GM12873 (cell line): ENCODE data around the gene ATXN2.

Experiments used
- TF ChIP-seq, protein P1 (sequence below): IDR thresholded peaks from 2 replicates; pipeline ENCODE4 v1.5.1; 2012; ENCODE audit warnings: low read depth, mild to moderate bottlenecking, moderate library complexity, low read length, control low read depth; ENCODE audit not compliant: insufficient read depth; ENCODE audit errors: missing control alignments

Gene ATXN2

DNA sequence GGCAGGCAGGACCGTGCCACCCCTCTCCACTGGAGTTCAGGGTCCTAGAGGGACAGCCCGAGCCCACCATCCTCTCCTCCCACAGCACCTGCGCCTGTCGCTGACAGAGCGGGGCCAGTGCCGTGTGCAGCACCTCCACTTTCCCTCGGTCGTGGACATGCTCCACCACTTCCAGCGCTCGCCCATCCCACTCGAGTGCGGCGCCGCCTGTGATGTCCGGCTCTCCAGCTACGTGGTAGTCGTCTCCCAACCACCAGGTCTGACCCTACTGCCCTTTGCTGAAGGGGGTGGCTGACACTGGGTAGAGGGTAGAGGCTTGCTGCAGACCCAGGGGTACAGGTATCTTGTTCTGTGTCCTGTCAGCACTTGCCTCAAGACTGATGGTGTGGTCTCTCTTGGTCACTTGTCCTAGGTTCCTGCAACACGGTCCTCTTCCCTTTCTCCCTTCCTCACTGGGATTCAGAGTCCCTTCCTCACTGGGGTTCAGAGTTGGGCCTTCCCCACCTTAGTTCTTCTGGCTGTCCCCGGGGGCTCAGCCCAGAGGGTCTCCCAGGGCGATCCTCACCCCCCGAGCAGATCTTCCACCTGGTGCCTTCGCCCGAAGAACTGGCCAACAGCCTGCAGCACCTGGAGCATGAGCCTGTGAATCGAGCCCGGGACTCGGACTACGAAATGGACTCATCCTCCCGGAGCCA, 151.4 kb downstream of the ATXN2 start:
- TF ChIP-seq, protein P1, sequence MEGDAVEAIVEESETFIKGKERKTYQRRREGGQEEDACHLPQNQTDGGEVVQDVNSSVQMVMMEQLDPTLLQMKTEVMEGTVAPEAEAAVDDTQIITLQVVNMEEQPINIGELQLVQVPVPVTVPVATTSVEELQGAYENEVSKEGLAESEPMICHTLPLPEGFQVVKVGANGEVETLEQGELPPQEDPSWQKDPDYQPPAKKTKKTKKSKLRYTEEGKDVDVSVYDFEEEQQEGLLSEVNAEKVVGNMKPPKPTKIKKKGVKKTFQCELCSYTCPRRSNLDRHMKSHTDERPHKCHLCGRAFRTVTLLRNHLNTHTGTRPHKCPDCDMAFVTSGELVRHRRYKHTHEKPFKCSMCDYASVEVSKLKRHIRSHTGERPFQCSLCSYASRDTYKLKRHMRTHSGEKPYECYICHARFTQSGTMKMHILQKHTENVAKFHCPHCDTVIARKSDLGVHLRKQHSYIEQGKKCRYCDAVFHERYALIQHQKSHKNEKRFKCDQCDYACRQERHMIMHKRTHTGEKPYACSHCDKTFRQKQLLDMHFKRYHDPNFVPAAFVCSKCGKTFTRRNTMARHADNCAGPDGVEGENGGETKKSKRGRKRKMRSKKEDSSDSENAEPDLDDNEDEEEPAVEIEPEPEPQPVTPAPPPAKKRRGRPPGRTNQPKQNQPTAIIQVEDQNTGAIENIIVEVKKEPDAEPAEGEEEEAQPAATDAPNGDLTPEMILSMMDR: no peak

DNA sequence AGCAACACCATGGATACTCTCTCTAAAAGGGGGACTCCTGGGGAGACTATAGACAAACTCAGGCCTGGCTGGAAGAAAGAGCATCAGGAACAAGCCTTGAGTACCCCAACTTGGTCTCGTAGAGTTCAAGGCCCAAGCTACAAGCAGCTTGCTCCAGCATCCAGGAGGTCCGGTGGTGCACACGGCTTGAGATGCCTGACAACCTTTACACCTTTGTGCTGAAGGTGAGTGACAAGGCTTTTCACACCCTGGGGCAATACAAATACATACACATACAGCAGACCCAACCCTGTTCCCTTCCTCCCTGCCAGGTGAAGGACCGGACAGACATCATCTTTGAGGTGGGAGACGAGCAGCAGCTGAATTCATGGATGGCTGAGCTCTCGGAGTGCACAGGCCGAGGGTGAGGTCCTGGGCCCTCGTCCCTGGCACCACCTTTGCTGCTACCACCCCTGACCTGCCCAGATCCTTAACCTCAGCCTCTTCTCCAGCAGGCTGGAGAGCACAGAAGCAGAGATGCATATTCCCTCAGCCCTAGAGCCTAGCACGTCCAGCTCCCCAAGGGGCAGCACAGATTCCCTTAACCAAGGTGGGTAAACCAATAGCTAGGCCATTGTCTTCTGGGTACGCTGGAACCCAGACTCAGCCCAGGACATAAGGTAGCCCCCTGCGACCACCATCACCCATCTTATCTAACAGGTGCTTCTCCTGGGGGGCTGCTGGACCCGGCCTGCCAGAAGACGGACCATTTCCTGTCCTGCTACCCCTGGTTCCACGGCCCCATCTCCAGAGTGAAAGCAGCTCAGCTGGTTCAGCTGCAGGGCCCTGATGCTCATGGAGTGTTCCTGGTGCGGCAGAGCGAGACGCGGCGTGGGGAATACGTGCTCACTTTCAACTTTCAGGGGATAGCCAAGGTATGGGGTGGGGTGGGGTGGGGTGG, 152.2 kb downstream of the ATXN2 start:
- TF ChIP-seq, protein P1: no peak

DNA sequence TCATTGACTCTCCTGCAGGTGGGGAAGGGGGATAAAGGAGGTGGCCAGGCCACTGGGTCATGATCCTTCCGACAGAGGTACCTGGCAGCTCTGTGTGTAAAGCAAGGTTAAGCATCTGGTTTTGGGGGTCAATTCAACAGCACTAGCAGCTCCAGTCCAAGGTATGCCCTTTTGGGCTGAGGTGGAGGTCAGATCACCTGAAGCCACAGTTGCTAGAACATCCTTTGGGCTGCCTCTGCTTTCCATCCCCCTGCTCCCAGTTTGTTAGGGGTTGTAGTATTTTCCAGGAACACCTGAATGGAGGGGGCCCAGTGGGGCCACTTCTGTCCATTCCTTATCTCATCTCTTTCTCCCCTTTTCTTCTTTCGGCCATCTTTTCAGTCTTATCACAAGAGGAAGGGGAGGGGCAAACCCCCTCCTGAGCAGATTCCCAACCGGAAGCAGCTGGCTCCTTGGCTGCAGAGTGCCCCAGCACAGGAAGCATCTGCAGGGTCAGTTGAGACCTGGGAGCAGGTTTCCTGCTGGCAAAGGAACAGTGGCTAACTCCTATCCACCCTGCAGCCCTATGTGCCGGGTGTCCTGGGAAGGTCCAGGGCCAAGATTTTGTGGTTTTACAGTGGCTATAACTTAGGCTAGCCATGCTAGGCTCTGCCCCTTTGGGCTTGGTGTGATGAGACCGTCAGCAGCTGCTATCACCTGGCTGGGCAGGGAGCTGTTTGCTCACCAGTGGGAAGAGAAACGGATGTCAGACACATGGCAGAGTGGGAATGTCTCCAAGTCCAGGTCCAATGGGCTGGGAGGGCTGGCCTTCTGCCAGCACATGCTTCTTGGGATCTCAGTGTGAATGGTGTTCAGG, 153.2 kb downstream of the ATXN2 start:
- TF ChIP-seq, protein P1: no peak

DNA sequence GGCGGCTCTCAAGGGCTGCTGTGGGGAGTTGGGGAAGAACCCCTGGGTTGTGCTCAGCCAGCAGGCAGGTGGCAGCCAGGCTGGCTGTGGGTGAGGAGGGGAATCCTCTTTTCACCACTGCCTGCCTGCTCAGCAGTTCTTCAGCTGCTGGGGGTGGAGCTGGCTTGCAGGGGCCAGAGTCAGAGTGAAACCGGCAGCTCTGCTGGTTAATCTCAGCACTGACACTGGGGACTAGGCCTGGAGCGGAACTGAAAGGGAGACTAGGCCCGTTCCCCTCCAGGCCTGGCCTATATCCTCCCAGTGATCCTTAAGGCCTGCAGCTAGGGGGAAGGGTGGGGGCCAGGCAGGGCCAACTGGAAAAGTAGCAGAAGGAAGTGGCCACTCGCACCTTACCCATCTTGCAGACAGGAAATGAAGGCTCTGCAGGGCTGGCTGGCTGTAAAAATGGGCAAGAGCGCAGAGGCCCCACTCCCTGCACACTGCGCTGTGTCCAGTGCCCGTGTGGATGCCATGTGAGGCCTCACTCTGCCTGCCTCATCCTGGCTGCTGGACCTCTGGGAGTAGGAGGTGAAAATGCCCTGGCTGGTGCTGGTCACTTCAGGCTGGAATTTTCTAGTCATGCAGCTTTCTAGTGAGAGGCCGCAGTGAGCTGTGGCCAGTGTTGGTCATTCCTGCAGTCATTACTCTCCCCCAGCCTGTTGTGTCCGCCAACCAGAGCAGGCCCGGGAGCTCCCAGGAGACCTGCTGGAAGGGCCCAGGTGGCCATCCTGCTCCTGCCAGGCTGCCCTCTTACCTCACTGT, 154.0 kb downstream of the ATXN2 start:
- TF ChIP-seq, protein P1: no peak

DNA sequence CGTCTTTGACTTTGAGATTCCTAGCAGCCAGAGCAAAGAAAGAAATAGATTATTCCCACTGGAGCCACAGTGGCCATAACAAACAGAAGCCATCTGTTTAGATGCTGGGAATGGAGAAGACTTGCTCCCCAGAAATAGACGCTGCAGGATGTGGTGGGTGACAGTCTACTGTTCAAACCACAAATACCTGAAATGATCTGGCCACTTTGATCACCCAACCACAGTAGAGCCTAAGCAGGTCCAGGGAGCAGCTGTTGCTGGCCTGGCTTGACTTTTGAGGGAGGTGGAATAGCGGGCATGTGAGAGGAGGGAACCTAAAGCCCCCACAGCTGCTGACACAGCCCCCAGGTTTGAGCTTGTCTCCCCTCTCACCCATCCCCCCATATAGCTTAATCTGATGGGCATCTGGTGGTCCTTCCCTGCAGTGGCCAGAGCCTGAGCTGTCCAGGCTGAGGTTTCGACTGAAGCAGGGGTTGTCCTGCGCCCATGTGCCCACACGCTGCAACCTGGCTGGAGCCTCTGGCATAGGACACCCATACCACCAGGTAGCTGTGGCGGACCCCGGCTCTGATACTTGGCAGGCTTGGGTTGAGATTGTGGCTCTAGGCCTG, 154.7 kb downstream of the ATXN2 start:
- TF ChIP-seq, protein P1: no peak

DNA sequence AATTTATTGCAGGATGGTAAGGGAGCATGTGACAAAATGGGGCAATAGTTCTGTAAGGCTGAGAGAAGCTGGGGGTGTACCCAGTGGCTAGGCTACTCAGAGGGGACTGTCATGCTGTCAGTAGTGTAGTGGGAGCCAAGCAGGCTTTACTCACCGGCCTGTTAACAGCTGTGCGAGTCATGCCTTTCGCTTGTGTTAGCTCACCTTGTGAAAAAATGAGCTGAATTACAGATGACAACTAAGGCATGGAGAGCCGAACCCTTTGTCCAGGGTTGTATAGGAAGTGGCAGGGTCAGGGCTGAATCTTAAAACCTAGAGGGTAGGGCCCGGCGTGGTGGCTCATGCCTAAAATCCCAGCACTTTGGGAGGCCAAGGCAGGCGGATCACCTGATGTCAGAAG, 155.5 kb downstream of the ATXN2 start:
- TF ChIP-seq, protein P1: no peak
